IPS-11a (cell line): ENCODE results near the gene FBXO11.

Experiments used
- H3K4me3 ChIP-seq: one replicate; pipeline ENCODE4 v1.5.1; 2013; ENCODE audit warnings: low read depth, low read length, control low read depth

The FBXO11 gene

GRCh38 chr2:47741101-47741500, 165.2 kb downstream of the FBXO11 start:
- H3K4me3 ChIP-seq, result no peak overlapping the region
